ENCODE results near the gene DPYSL3. TPM values are rescaled to one million over a fixed set of nuclear protein-coding genes. Genes with fewer than 3 reads are reported as not detected.

Gene DPYSL3
- total and polyA plus RNA-seq, 5 donors from 2014 or later = 1.1 TPM; not detected in 4

GRCh38 chr5:147417135-147417813, 92.6 kb downstream of the DPYSL3 start:
- Histone ChIP-seq H3K4me1 (ENCODE audit: control insufficient read depth, insufficient read depth, low read length, poor library complexity, severe bottlenecking) (no peaks in the 10 kb centered on the region), H3K27me3 (ENCODE audit: control insufficient read depth, insufficient read depth, low read length) (no peaks in the 10 kb centered on the region), H3K36me3 (ENCODE audit: control insufficient read depth, insufficient read depth, low read length) (no peaks in the 10 kb centered on the region), H3K4me3 (ENCODE audit: low read depth, low read length) (no peak overlapping the region), H3K9me3 (ENCODE audit: control insufficient read depth in 2 of 2, low read length in 2 of 2) (no peaks in the 10 kb centered on the region), H3K27ac (ENCODE audit: insufficient read depth, low read length, poor library complexity, severe bottlenecking) (no peak overlapping the region)
- no peak for ATAC-seq (ENCODE audit: low read depth in 2 of 2)
- Mint-ChIP-seq H3K36me3 (no peaks in the 10 kb centered on the region), H3K27ac (no peak overlapping the region), H3K9me3 (peaks cover 0 to 6% (median 1%) of the 10 kb centered on the region in 7 donors), H3K4me3 (no peak overlapping the region), H3K27me3 (no peaks in the 10 kb centered on the region), H3K4me1 (no peaks in the 10 kb centered on the region)
- no peak for DNase-seq

- ATAC-seq (ENCODE audit: low read depth in 2 of 2) (no peak), DNase-seq (no peak)
- Histone ChIP-seq H3K9me3 (ENCODE audit: control insufficient read depth in 2 of 2, low read length in 2 of 2) (no peaks in the 10 kb centered on the region), H3K27me3 (ENCODE audit: control insufficient read depth, insufficient read depth, low read length) (no peaks in the 10 kb centered on the region), H3K4me3 (ENCODE audit: low read depth, low read length) (no peak overlapping the region), H3K4me1 (ENCODE audit: control insufficient read depth, insufficient read depth, low read length, poor library complexity, severe bottlenecking) (no peaks in the 10 kb centered on the region), H3K27ac (ENCODE audit: insufficient read depth, low read length, poor library complexity, severe bottlenecking) (no peak overlapping the region), H3K36me3 (ENCODE audit: control insufficient read depth, insufficient read depth, low read length) (no peaks in the 10 kb centered on the region)
- H3K4me3 Mint-ChIP-seq = no peak overlapping the region
- H3K4me1 Mint-ChIP-seq = no peaks in the 10 kb centered on the region
- H3K9me3 Mint-ChIP-seq = peaks cover 0 to 1% (median 0%) of the 10 kb centered on the region in 7 donors
- H3K27me3 Mint-ChIP-seq = no peaks in the 10 kb centered on the region
- no peaks in the 10 kb centered on the region for H3K36me3 Mint-ChIP-seq
- H3K27ac Mint-ChIP-seq = no peak overlapping the region
These were observed 94.2 kb downstream of the DPYSL3 start for GRCh38 chr5:147415651-147416050.

GRCh38 chr5:147413266-147413665, 96.6 kb downstream of the DPYSL3 start:
- H3K9me3 Mint-ChIP-seq = no peaks in the 10 kb centered on the region
- Histone ChIP-seq H3K9me3 (ENCODE audit: control insufficient read depth in 2 of 2, low read length in 2 of 2) (no peaks in the 10 kb centered on the region), H3K4me1 (ENCODE audit: control insufficient read depth, insufficient read depth, low read length, poor library complexity, severe bottlenecking) (no peaks in the 10 kb centered on the region), H3K27me3 (ENCODE audit: control insufficient read depth, insufficient read depth, low read length) (no peaks in the 10 kb centered on the region), H3K36me3 (ENCODE audit: control insufficient read depth, insufficient read depth, low read length) (no peaks in the 10 kb centered on the region), H3K4me3 (ENCODE audit: low read depth, low read length) (no peak overlapping the region), H3K27ac (ENCODE audit: insufficient read depth, low read length, poor library complexity, severe bottlenecking) (no peak overlapping the region)
- ATAC-seq (ENCODE audit: low read depth in 2 of 2) = no peak
- H3K4me1 Mint-ChIP-seq = no peaks in the 10 kb centered on the region
- no peaks in the 10 kb centered on the region for H3K27me3 Mint-ChIP-seq
- H3K4me3 Mint-ChIP-seq = no peak overlapping the region
- no peak overlapping the region for H3K27ac Mint-ChIP-seq
- H3K36me3 Mint-ChIP-seq = no peaks in the 10 kb centered on the region
- DNase-seq = no peak

- Mint-ChIP-seq H3K9me3 (no peaks in the 10 kb centered on the region), H3K27ac (no peak overlapping the region), H3K4me3 (no peak overlapping the region), H3K4me1 (no peaks in the 10 kb centered on the region), H3K36me3 (no peaks in the 10 kb centered on the region), H3K27me3 (no peaks in the 10 kb centered on the region)
- H3K4me3 ChIP-seq (ENCODE audit: low read depth, low read length) = no peak overlapping the region
- H3K36me3 ChIP-seq (ENCODE audit: control insufficient read depth, insufficient read depth, low read length) = no peaks in the 10 kb centered on the region
- H3K9me3 ChIP-seq (ENCODE audit: control insufficient read depth in 2 of 2, low read length in 2 of 2) = no peaks in the 10 kb centered on the region
- no peak for ATAC-seq (ENCODE audit: low read depth in 2 of 2)
- no peaks in the 10 kb centered on the region for H3K4me1 ChIP-seq (ENCODE audit: control insufficient read depth, insufficient read depth, low read length, poor library complexity, severe bottlenecking)
- H3K27me3 ChIP-seq (ENCODE audit: control insufficient read depth, insufficient read depth, low read length) = no peaks in the 10 kb centered on the region
- H3K27ac ChIP-seq (ENCODE audit: insufficient read depth, low read length, poor library complexity, severe bottlenecking) = no peak overlapping the region
- no peak for DNase-seq
These were observed 97.3 kb downstream of the DPYSL3 start for GRCh38 chr5:147412561-147412960.

- no peak overlapping the region for H3K27ac Mint-ChIP-seq
- no peaks in the 10 kb centered on the region for H3K9me3 ChIP-seq (ENCODE audit: control insufficient read depth in 2 of 2, low read length in 2 of 2)
- no peak overlapping the region for H3K4me3 Mint-ChIP-seq
- no peak for DNase-seq
- H3K27me3 ChIP-seq (ENCODE audit: control insufficient read depth, insufficient read depth, low read length) = no peaks in the 10 kb centered on the region
- no peaks in the 10 kb centered on the region for H3K9me3 Mint-ChIP-seq
- no peaks in the 10 kb centered on the region for H3K36me3 Mint-ChIP-seq
- H3K4me1 Mint-ChIP-seq = no peaks in the 10 kb centered on the region
- ATAC-seq (ENCODE audit: low read depth in 2 of 2) = no peak
- no peak overlapping the region for H3K4me3 ChIP-seq (ENCODE audit: low read depth, low read length)
- no peaks in the 10 kb centered on the region for H3K36me3 ChIP-seq (ENCODE audit: control insufficient read depth, insufficient read depth, low read length)
- H3K4me1 ChIP-seq (ENCODE audit: control insufficient read depth, insufficient read depth, low read length, poor library complexity, severe bottlenecking) = no peaks in the 10 kb centered on the region
- H3K27me3 Mint-ChIP-seq = no peaks in the 10 kb centered on the region
- no peak overlapping the region for H3K27ac ChIP-seq (ENCODE audit: insufficient read depth, low read length, poor library complexity, severe bottlenecking)
These were observed 98.2 kb downstream of the DPYSL3 start for GRCh38 chr5:147411359-147412319.

- Mint-ChIP-seq H3K9me3 (no peaks in the 10 kb centered on the region), H3K27me3 (no peaks in the 10 kb centered on the region), H3K36me3 (no peaks in the 10 kb centered on the region), H3K27ac (no peak overlapping the region), H3K4me3 (no peak overlapping the region), H3K4me1 (no peaks in the 10 kb centered on the region)
- DNase-seq (no peak), ATAC-seq (ENCODE audit: low read depth in 2 of 2) (no peak)
- Histone ChIP-seq H3K9me3 (ENCODE audit: control insufficient read depth in 2 of 2, low read length in 2 of 2) (no peaks in the 10 kb centered on the region), H3K27me3 (ENCODE audit: control insufficient read depth, insufficient read depth, low read length) (no peaks in the 10 kb centered on the region), H3K4me3 (ENCODE audit: low read depth, low read length) (no peak overlapping the region), H3K27ac (ENCODE audit: insufficient read depth, low read length, poor library complexity, severe bottlenecking) (no peak overlapping the region), H3K36me3 (ENCODE audit: control insufficient read depth, insufficient read depth, low read length) (no peaks in the 10 kb centered on the region), H3K4me1 (ENCODE audit: control insufficient read depth, insufficient read depth, low read length, poor library complexity, severe bottlenecking) (no peaks in the 10 kb centered on the region)
These were observed 99.1 kb downstream of the DPYSL3 start for GRCh38 chr5:147410496-147411358.

- no peaks in the 10 kb centered on the region for H3K9me3 ChIP-seq (ENCODE audit: control insufficient read depth in 2 of 2, low read length in 2 of 2)
- no peak overlapping the region for H3K4me3 ChIP-seq (ENCODE audit: low read depth, low read length)
- H3K36me3 ChIP-seq (ENCODE audit: control insufficient read depth, insufficient read depth, low read length) = no peaks in the 10 kb centered on the region
- ATAC-seq (ENCODE audit: low read depth in 2 of 2) = no peak
- DNase-seq = no peak
- Mint-ChIP-seq H3K36me3 (no peaks in the 10 kb centered on the region), H3K27ac (no peak overlapping the region), H3K27me3 (no peaks in the 10 kb centered on the region), H3K4me1 (no peaks in the 10 kb centered on the region), H3K9me3 (no peaks in the 10 kb centered on the region), H3K4me3 (no peak overlapping the region)
- no peak overlapping the region for H3K27ac ChIP-seq (ENCODE audit: insufficient read depth, low read length, poor library complexity, severe bottlenecking)
- no peaks in the 10 kb centered on the region for H3K4me1 ChIP-seq (ENCODE audit: control insufficient read depth, insufficient read depth, low read length, poor library complexity, severe bottlenecking)
- H3K27me3 ChIP-seq (ENCODE audit: control insufficient read depth, insufficient read depth, low read length) = no peaks in the 10 kb centered on the region
These were observed 100.9 kb downstream of the DPYSL3 start for GRCh38 chr5:147408980-147409379.

Data from CD4-positive, CD25-positive, alpha-beta regulatory T cell (primary cell).